ENCODE data around the gene PLAC9.

DNA sequence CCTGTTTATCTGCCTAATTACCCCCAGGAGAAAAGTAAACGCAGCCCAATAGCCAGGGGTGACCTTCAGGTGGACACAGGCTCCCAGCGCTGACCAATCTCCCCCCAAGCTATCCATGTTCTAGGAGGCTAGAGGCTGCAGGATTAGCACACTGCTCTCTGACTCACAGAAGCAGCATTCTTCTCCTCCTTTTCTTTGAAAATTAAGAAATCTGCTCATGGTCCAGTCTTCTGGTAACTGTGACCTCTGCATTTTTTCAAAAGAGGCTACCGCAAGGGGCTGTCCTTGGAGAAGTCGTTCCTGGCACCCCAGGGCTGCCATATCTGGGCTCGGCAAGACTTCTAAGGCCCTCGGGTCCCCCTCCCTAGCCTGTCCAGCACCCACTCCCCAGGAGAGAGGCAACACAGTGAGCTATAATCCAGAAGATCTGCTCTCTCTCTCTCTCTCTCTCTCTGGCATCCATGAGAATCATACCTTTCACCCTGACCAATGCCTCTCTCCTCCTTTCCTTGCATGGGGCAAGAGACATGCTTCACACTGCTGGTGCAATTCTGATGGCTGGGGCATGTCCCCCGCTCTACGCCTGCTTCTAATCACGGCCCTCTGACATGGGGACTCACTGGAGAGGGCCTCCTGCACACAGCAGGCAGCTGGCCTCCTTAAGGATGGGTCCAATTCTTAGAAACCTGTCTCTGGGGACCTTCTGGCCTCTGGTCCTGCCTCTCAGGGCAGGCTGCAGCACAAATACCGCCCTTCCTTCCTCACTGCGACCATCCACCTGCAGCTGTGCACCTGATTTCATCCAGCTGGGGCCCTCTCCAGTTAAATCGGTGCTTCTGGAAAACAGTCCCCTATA is 45.5 kb downstream of the PLAC9 start:
- TF ChIP-seq POLR2AphosphoS5 (IDR thresholded peaks at IDR 0.05; ENCODE audit: low read depth, low read length) (no peak), POLR2A (IDR thresholded peaks at IDR 0.05; ENCODE audit: low read depth, low read length) (no peak)
